GM19455 (cell line): ENCODE results near the gene RANBP3.
"Not testable (repeated sequence)": the region's sequence is repeated elsewhere in the genome, so short reads cannot be mapped to it uniquely, and the experiment has no call there.

Experiments
- ATAC-seq: cut with Tn5 transposase; IDR thresholded peaks from one replicate; pipeline ENCODE4 v1.9.1; 2021; ENCODE audit not compliant: unreplicated experiment

Gene RANBP3

GRCh38 chr19:6006896-6007295, 29.0 kb upstream of the RANBP3 start:
- ATAC-seq, result no peak

DNA sequence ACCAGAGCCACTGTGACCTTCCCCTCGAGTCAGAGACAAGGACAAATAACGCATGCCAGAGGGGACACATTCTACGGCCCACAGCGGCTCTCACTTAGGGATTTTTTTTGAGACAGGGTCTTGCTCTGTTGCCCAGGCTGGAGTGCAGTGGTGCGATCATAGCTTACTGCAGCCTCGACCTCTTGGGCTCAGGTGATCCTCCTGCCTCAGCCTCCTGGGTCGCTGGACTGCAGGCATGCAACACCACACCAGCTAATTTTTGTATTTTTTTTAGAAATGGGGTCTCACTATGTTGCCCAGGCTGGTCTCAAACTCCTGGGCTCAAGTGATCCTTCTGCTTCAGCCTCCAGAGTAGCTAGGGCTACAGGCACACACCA, 28.1 kb upstream of the RANBP3 start:
- ATAC-seq, result not testable (repeated sequence)

GRCh38 chr19:6005321-6006069, 27.6 kb upstream of the RANBP3 start:
- ATAC-seq, result no peak

DNA sequence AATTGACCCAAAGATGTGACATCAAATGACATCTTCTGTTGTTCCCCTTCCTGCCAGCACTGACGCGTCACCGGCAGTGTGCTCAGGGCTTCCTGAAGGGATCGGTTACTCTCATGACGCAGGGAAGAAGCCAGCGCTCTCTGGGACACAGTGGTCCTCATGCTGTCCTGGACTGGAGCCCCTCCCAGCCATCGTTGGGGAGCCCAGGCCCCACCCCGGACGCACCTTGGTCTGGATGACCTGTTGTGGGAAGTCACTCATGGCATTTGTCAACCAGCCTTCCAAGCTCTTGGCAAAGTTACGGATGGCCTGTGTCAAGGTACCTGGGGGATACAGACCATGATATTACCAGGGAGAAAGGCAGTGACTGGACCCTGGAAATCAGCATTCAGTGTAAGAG, 26.0 kb upstream of the RANBP3 start:
- ATAC-seq, result no peak

GRCh38 chr19:6002591-6002990, 24.7 kb upstream of the RANBP3 start:
- ATAC-seq, result no peak

DNA sequence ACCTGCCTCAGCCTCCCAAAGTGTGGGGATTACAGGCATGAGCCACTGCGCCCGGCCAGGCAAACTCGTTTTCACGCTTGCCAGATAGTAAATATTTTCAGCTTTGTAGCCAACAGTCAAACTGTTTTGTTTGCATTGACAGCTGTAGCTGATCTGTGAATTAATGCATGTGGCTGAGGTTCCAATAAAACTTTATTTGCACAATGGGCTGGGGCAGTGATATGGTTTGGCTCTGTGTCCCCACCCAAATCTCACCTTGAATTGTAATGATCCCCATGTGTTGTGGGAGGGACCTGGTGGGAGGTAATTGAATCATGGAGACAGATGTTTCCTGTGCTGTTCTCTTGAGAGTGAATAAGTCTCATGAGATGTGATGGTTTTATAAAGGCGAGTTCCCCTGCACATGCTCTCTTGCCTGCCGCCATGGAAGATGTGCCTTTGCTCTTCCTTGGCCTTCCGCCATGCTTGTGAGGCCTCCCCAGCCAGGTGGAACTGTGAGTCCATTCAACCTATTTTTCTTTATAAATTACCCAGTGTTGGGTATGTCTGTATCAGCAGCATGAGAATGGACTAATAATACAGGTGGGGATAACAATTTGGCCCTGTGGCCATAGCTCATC, 22.4 kb upstream of the RANBP3 start:
- no peak for ATAC-seq

- ATAC-seq, result no peak
Observed at GRCh38 chr19:5999693-6000092, 21.8 kb upstream of the RANBP3 start.

DNA sequence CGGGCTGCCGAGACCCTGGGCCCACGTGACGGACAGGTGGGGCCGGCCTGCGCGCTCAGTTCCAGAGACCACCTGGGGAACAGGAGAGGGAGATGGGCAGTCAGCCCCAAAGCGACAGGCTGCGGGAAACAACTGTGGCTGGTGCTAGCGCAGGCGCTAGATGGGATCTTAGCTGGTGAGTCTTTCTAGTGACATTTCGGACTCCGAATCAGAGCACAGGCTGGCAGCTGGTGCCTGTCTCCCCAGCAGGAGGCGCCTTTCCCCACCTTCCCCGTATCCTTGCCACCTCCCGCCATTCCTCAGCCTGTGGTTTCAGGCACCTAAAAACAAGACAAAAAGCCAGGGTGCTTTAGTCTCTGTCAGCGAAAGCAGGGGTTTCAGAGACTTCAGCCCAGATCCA, 19.4 kb upstream of the RANBP3 start:
- ATAC-seq, result no peak

GRCh38 chr19:5996623-5997320, 18.8 kb upstream of the RANBP3 start:
- no peak for ATAC-seq

GRCh38 chr19:5996102-5996501, 18.2 kb upstream of the RANBP3 start:
- no peak for ATAC-seq

DNA sequence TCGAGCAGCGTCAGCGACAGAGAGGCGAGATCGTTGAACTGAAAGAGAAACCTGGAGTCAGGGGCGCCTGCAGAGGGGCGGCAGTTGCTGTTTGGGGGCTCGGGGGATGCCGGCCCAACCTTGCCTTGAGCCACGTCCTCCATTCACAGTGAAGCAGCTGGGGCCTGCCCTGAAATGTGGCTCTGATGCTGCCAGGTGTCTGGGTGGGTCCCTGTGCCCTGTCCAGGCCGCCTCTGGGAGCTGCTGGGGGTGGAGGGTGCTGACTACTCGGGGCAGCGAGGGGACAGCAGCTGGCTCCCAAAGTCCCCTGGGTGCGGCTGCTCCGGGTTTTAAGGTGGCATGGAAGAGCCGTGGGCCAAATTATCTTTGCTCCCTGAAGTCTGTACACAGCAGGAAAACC, 17.7 kb upstream of the RANBP3 start:
- no peak for ATAC-seq

DNA sequence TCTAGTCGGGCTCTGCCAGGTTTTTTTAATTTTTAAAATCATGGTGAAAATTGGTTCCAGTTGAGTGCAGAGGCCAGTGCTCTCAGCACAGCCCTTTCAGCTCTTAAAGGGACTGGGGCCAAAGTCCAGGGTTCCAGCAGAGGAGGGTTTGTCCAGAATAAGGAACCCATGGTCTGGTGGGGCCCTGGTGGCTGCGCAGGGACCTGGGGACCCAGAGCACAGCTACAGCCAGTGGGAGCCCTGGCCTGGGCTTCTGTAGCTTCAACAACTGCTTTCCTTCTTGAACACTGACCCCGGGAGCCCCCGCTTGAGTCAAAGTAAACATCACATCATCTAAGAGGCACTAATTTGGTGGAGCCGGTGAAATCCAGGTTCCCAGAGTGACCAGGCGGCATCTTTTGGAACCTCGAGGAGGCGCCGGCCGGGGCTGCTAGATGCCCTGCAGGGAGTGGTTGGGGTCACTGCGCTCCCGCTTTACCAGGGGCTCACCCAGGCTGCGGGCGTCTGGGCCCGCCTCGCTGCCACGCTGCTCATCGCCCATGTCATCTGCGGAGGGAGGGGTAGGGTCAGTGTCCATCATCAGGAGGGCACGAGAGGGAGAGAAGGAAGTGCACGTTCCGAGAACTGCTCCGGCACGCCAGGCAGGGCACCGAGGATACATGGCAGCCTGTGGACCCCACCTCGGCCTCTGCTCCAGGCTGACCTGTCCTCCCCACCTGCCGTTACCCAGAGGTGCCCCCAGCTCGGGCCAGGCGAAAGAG, 16.6 kb upstream of the RANBP3 start:
- no peak for ATAC-seq

GRCh38 chr19:5993648-5994358, 15.9 kb upstream of the RANBP3 start:
- no peak for ATAC-seq

DNA sequence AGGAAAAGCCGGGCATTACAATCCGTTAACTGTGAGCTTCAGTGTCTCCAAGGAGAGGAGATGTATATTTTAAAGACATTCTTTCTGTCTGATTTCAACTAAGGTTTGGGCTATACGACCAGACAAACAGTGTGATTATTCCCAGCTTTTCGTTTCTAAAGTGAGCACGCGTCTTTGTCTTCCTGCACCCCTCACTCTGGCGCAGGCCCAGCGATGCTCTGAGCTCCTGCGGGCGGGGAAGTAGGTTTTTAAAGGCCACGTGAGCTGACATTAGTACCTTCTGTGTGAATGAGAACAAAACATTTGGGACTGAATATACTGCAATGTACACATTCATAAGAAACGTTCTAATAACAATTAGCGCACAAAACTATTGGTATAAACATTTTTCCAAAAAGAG, 15.3 kb upstream of the RANBP3 start:
- no peak for ATAC-seq

DNA sequence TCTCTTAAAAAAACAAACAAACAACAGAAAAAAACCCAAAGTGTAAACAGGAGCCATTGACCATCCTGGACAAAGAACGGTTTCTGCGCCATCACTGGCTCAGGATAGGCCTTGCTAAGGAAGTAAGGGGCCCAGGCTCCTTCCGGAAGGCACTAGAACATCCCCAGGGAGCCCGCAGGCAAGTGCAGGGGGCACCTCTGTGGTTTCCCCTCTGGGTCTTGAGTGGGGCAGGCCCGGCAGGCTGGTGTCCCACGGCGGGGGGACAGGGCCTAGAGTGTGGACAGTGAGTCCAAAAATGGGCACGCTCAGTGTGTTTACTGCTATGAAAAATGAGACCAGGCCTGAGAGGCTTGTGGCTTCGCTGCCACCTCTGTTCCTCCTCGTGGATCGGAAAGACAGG, 14.8 kb upstream of the RANBP3 start:
- ATAC-seq, result no peak

- ATAC-seq, result no peak
Observed at GRCh38 chr19:5991244-5991838, 13.4 kb upstream of the RANBP3 start.

DNA sequence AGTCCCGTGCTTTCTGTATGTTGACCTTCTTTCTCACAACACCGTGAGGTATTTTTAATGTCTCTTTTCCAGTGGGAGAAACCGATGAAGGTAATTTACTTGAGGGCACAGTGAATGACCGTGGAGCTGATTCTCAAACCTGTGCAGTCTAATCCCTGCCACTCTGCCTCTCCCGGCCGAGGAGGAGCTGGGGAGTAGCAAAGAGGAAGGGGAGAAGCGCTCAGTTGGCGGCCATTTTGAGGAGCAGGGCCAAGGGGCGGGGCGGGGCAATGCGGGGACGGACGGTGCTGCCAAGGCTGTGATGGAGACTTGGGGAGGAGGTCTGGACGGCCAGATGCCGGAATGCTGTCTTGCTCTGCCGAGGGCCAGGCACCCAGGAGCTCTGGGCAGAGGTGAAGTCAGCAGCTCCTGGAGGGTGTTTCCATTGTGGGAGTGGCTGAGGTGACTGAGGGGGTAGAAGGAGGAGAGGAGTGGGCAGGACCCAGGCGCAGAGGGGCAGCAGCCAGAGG, 12.4 kb upstream of the RANBP3 start:
- ATAC-seq, result no peak

DNA sequence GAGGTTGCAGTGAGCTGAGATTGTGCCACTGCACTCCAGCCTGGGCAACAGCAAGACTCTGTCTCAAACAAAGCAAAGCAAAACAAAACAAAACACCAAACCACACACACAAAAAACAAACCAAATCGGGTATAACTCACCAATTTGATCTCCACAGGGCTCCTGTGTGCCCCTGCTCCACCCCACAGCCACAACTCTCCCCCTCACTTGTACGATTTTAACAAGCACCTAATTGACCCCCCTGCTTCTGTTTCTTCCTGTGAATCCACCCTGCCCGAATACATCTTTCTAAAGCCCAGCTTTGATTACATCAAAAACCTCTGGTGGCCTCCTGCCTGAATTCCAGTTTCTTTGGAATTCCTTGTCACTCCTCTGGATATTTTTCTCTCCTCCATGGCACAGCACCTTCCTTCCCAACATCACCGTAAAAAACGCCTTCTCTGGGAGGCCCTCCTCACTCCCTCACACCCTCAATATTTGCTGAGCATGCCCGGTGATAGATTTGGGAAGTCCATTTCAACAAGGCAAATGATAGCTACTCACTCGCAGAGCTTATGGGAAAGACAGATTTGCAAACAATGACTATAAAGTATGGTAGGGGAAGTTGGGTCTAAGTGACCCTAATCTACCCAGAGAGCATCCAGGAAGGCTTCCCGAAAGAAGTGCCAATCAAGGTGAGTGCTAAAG, 11.6 kb upstream of the RANBP3 start:
- ATAC-seq, result no peak

DNA sequence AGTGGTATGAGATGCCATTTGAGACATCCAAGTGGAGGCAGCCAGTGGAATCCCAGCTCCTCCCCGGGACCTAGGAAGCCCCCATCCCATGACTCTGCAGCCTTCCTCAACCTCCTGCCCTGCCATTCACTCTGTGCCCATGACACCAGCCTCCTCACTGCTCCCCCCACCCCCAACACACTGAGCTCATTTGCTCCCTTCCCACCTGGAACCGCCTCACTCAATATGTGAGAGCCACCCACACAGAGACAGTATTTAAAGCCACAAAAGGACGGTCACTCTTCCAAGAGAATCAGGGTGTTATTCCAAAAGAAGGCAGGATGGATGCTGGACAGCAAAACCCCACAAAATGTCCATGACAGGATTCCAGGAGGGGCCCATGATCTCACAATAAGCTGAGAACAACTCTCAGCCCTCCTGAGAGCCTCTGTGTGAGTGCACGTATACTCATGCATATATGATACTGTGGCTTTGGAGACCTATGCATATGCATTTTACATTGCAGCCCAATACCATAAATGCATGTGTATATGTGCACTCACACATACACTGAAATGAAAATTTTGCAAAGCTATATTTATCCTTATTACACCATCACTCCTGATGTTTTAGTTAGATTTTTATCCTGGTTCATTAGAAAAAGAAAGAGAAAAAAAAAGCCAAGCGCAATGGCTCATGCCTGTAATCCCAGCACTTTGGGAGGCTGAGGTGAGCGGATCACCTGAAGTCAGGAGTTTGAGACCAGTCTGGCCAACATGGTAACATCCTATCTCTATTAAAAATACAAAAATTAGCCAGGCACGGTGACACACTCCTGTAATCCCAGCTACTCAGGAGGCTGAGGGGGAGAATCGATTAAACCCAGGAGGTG, 10.8 kb upstream of the RANBP3 start:
- no peak for ATAC-seq
